ENCODE measurements around the gene MRPL4. TPM values are rescaled to one million over a fixed set of nuclear protein-coding genes. Genes with fewer than 3 reads are reported as not detected.

The MRPL4 gene
- total and polyA plus RNA-seq, 2 of the 13 experiments (the other 11 are each of a cell fraction or from before 2014, with no cell fraction given) = 40.6 to 42.5 TPM

GRCh38 chr19:10269333-10270179 lies 17.5 kb downstream of the MRPL4 start (continued):
- no peak for TF ChIP-seq THAP7 (CRISPR knock-in tag; IDR thresholded peaks at IDR 0.05)
- TF ChIP-seq ZNF556 (CRISPR knock-in tag; IDR thresholded peaks at IDR 0.05; ENCODE audit: borderline replicate concordance) = no peak

GRCh38 chr19:10270180-10270615 lies 18.2 kb downstream of the MRPL4 start:
- POLR2A ChIA-PET = interaction anchor here (0.7 to 6.5 kb wide), 14 partner anchors 10 to 139 kb away, joined by 3 to 149 read pairs (median 10); partner anchors contain the start of genes CDC37, ICAM4, ICAM5 and MRPL4
- BruUV-seq (replicated peaks) = no TSS peak
- no peak for TF ChIP-seq PATZ1 (CRISPR knock-in tag; IDR thresholded peaks at IDR 0.05)
- TF ChIP-seq MYPOP (CRISPR knock-in tag; IDR thresholded peaks at IDR 0.05) = no peak
- no peak for TF ChIP-seq HOXA5 (CRISPR knock-in tag; IDR thresholded peaks at IDR 0.05)
- 0 out of 2 replicates have a peak, but pooled peaks have one; percentile 30 for TF ChIP-seq ZHX2 (IDR thresholded peaks at IDR 0.05; ENCODE audit: low read depth)
- no peak for TF ChIP-seq ZHX2 (CRISPR knock-in tag; IDR thresholded peaks at IDR 0.05; ENCODE audit: borderline replicate concordance)
- TF ChIP-seq ZBTB34 (CRISPR knock-in tag; IDR thresholded peaks at IDR 0.05) = no peak

More at GRCh38 chr19:10270180-10270615, 18.2 kb downstream of the MRPL4 start:
- intact Hi-C loops (cut with micrococcal nuclease; ENCODE audit: unreplicated experiment) (loop anchor here (2.0 kb wide), 1 partner anchor 17 kb away; the partner anchor contains the start of gene ICAM4), in situ Hi-C loops (cut with HindIII; ENCODE audit: extremely low pct_ligation_motif_present, low pct_unique_long_range_greater_than_20kb) (loop anchor here (5.0 kb wide), 1 partner anchor 122 kb away; no protein-coding TSS in a partner anchor)
- CTCF ChIA-PET (ENCODE audit: low intra/inter-chr PET ratio, low total read pairs) = interaction anchor here (3.6 kb wide), 1 partner anchor 119 kb away, joined by 47 read pairs; no protein-coding TSS in a partner anchor
- peaks cover 5 to 13% of the 10 kb centered on the region in 2 experiments; a peak in 3 of 5 replicates for H3K36me3 ChIP-seq (replicated peaks in 1 of 2; ENCODE audit: control insufficient read depth in 1 of 2, insufficient read depth in 2 of 2, low read length in 2 of 2)
- 66% methylated on average over 27 of the region's 37 CpGs for WGBS (ENCODE audit: low lambda C conversion rate)
- H3K79me2 ChIP-seq (ENCODE audit: insufficient read depth, low read length) = peaks cover 28% of the 10 kb centered on the region
- DNase-seq (ENCODE audit: low spot score) (no peak), ATAC-seq (peak; percentile 14), FAIRE-seq (no peak)
- H3K4me3 ChIP-seq (replicated peaks in 1 of 3; ENCODE audit: insufficient read depth in 1 of 3, low read depth in 2 of 3, low read length in 3 of 3) = peak overlapping the region; percentile 68 to 81 (median 76)
- H3K9me3 ChIP-seq (ENCODE audit: low read length) = no peaks in the 10 kb centered on the region
- H3K27ac ChIP-seq (ENCODE audit: extremely low read length, insufficient read depth, low read length) = peak overlapping the region; percentile 85
- peak overlapping the region; percentile 79 for H3K9ac ChIP-seq (ENCODE audit: insufficient read depth, low read depth, low read length)
- no peaks in the 10 kb centered on the region for H4K20me1 ChIP-seq (ENCODE audit: insufficient read depth, low read length)
- peaks cover 65% of the 10 kb centered on the region for H3K4me1 ChIP-seq (ENCODE audit: insufficient read depth, low read length)
- peak overlapping the region; percentile 87 for H3K4me2 ChIP-seq (ENCODE audit: low read depth, low read length)
- H3K27me3 ChIP-seq (ENCODE audit: control insufficient read depth in 1 of 2, insufficient read depth in 2 of 2, low read length in 2 of 2) = no peaks in the 10 kb centered on the region
- no peak overlapping the region for H2AFZ ChIP-seq (ENCODE audit: low read length)

Measured in HepG2 (cell line).